OCI-LY7 (cell line): Measurements from ENCODE around the gene ADAMTSL4.

Experiments
- EZH2phosphoT487 ChIP-seq: fragments of 200-600 bp; sonication (generic); IDR thresholded peaks from 2 replicates; pipeline ENCODE4 v1.6.1; 2018; ENCODE audit warnings: low read depth, borderline replicate concordance, mild to moderate bottlenecking, mixed run types, antibody characterized with exemption, low read length, moderate library complexity, mixed read lengths
- TF ChIP-seq, protein P1 (sequence below): fragments of 200-600 bp; sonication (generic); conservative IDR thresholded peaks from 2 replicates; pipeline ENCODE4 v1.5.1; 2014; ENCODE audit warnings: mild to moderate bottlenecking, antibody characterized with exemption, low read length, moderate library complexity, mixed read lengths

DNA sequence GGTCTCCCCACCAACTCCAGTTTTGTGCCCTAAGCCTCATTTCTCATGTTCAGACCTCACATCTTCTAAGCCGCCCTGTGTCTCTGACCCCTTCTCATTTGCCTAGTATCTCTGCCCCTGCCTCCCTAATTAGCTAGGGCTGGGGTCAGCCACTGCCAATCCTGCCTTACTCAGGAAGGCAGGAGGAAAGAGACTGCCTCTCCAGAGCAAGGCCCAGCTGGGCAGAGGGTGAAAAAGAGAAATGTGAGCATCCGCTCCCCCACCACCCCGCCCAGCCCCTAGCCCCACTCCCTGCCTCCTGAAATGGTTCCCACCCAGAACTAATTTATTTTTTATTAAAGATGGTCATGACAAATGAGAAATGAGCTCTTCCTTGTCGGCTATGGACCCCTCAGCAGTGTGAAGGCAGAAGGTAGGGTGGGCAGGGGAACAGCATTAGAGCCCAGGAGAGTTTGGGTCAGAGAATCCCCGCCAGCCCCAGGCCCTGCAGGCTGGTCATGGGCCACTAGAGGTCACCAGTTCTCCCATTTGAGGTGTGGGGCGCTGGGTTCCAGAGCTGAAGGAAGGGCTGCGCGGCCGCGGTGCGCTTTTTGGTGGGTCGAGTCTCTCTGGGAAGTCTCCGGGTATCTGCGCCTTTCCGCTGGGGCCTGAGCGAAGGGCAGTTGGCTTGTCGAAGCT lies 11.5 kb downstream of the ADAMTSL4 start:
- TF ChIP-seq, protein P1, sequence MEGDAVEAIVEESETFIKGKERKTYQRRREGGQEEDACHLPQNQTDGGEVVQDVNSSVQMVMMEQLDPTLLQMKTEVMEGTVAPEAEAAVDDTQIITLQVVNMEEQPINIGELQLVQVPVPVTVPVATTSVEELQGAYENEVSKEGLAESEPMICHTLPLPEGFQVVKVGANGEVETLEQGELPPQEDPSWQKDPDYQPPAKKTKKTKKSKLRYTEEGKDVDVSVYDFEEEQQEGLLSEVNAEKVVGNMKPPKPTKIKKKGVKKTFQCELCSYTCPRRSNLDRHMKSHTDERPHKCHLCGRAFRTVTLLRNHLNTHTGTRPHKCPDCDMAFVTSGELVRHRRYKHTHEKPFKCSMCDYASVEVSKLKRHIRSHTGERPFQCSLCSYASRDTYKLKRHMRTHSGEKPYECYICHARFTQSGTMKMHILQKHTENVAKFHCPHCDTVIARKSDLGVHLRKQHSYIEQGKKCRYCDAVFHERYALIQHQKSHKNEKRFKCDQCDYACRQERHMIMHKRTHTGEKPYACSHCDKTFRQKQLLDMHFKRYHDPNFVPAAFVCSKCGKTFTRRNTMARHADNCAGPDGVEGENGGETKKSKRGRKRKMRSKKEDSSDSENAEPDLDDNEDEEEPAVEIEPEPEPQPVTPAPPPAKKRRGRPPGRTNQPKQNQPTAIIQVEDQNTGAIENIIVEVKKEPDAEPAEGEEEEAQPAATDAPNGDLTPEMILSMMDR, result peak; percentile 86
- TF ChIP-seq EZH2phosphoT487, result no peak
